ENCODE results near the gene SLC7A8. TPM values are rescaled to one million over a fixed set of nuclear protein-coding genes. Genes with fewer than 3 reads are reported as not detected.

The SLC7A8 gene
- total RNA-seq, 4 donors from 2014 or later, result 15.9 to 152 (median 49.3) TPM

GRCh38 chr14:23217032-23218020 is 33.9 kb upstream of the SLC7A8 start:
- TF ChIP-seq CTCF (IDR thresholded peaks at IDR 0.05) (no peak), POLR2A (IDR thresholded peaks at IDR 0.05) (no peak)
- no peaks in the 10 kb centered on the region for H3K27me3 ChIP-seq
- no peak overlapping the region for H3K27ac ChIP-seq
- H3K9me3 ChIP-seq, result no peaks in the 10 kb centered on the region
- H3K36me3 ChIP-seq, result no peaks in the 10 kb centered on the region
- DNase-seq, result no peak
- intact Hi-C loops (cut with DNase I; ENCODE audit: low total_unique reads), result no loop called here
- H3K4me1 ChIP-seq, result no peaks in the 10 kb centered on the region
- no peak overlapping the region for H3K4me3 ChIP-seq

- TF ChIP-seq CTCF (IDR thresholded peaks at IDR 0.05) (no peak), POLR2A (IDR thresholded peaks at IDR 0.05) (no peak)
- no peak overlapping the region for H3K4me3 ChIP-seq
- intact Hi-C loops (cut with DNase I; ENCODE audit: low total_unique reads), result no loop called here
- DNase-seq, result no peak
- no peaks in the 10 kb centered on the region for H3K4me1 ChIP-seq
- H3K36me3 ChIP-seq, result no peaks in the 10 kb centered on the region
- no peaks in the 10 kb centered on the region for H3K27me3 ChIP-seq
- no peaks in the 10 kb centered on the region for H3K9me3 ChIP-seq
- no peak overlapping the region for H3K27ac ChIP-seq
These were observed 32.0 kb upstream of the SLC7A8 start for GRCh38 chr14:23215421-23215820.

- TF ChIP-seq POLR2A (IDR thresholded peaks at IDR 0.05) (no peak), CTCF (IDR thresholded peaks at IDR 0.05) (no peak)
- no peaks in the 10 kb centered on the region for H3K27me3 ChIP-seq
These were observed 26.4 kb upstream of the SLC7A8 start for GRCh38 chr14:23209651-23210423.

GRCh38 chr14:23208324-23208723 is 24.9 kb upstream of the SLC7A8 start:
- Histone ChIP-seq H3K36me3 (no peaks in the 10 kb centered on the region), H3K4me1 (no peaks in the 10 kb centered on the region), H3K9me3 (no peaks in the 10 kb centered on the region), H3K4me3 (no peak overlapping the region), H3K27ac (no peak overlapping the region), H3K27me3 (no peaks in the 10 kb centered on the region)
- intact Hi-C loops (cut with DNase I; ENCODE audit: low total_unique reads), result no loop called here
- DNase-seq, result no peak
- no peak for TF ChIP-seq POLR2A (IDR thresholded peaks at IDR 0.05)
- no peak for TF ChIP-seq CTCF (IDR thresholded peaks at IDR 0.05)

More at GRCh38 chr14:23209651-23210423, 26.4 kb upstream of the SLC7A8 start:
- Histone ChIP-seq H3K9me3 (no peaks in the 10 kb centered on the region), H3K27ac (no peak overlapping the region), H3K36me3 (no peaks in the 10 kb centered on the region), H3K4me3 (no peak overlapping the region), H3K4me1 (no peaks in the 10 kb centered on the region)
- no peak for DNase-seq
- intact Hi-C loops (cut with DNase I; ENCODE audit: low total_unique reads), result no loop called here

- Histone ChIP-seq H3K27ac (no peak overlapping the region), H3K27me3 (no peaks in the 10 kb centered on the region), H3K4me3 (no peak overlapping the region), H3K4me1 (no peaks in the 10 kb centered on the region), H3K9me3 (no peaks in the 10 kb centered on the region), H3K36me3 (no peaks in the 10 kb centered on the region)
- intact Hi-C loops (cut with DNase I; ENCODE audit: low total_unique reads), result no loop called here
- no peak for DNase-seq
- no peak for TF ChIP-seq CTCF (IDR thresholded peaks at IDR 0.05)
- TF ChIP-seq POLR2A (IDR thresholded peaks at IDR 0.05), result no peak
These were observed 23.7 kb upstream of the SLC7A8 start for GRCh38 chr14:23207146-23207540.
